ENCODE results near the gene PTX4.

PTX4 gene

DNA sequence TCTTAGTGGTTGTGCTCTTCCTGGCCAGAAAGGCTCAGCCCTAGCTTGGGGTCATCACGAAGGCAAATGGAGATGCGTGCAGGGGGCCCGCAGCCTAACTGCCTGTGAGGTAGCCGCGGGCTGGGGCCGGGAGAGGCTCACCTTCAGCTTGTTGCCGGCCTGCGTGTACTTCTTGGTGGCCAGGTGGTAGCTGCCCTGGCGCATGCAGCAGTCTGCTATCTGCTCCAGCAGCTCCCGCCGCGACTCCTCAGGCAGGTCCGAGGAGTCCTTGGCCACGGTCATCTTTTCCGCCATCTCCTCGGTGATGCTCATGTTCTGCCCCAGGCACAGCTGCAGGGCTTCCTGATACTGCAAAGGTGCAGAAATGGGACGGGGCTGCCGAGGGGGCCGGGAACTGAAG lies 31.7 kb upstream of the PTX4 start:
- no peak overlapping the region for H2AFZ ChIP-seq (ENCODE audit: low read depth, low read length, severe bottlenecking)
- no peaks in the 10 kb centered on the region for H3K79me2 ChIP-seq (ENCODE audit: insufficient read depth, low read length)
- H3F3A ChIP-seq (ENCODE audit: insufficient read depth) = no peaks in the 10 kb centered on the region
- no peaks in the 10 kb centered on the region for H3K9me2 ChIP-seq (replicated peaks; ENCODE audit: insufficient read depth, low read length)
- H3K36me3 ChIP-seq (ENCODE audit: low read length) = no peaks in the 10 kb centered on the region
- no peaks in the 10 kb centered on the region for H3K27me3 ChIP-seq (ENCODE audit: low read length)
- H3K4me2 ChIP-seq (ENCODE audit: low read depth, low read length, poor library complexity, severe bottlenecking) = no peak overlapping the region
- TF ChIP-seq, protein P1, sequence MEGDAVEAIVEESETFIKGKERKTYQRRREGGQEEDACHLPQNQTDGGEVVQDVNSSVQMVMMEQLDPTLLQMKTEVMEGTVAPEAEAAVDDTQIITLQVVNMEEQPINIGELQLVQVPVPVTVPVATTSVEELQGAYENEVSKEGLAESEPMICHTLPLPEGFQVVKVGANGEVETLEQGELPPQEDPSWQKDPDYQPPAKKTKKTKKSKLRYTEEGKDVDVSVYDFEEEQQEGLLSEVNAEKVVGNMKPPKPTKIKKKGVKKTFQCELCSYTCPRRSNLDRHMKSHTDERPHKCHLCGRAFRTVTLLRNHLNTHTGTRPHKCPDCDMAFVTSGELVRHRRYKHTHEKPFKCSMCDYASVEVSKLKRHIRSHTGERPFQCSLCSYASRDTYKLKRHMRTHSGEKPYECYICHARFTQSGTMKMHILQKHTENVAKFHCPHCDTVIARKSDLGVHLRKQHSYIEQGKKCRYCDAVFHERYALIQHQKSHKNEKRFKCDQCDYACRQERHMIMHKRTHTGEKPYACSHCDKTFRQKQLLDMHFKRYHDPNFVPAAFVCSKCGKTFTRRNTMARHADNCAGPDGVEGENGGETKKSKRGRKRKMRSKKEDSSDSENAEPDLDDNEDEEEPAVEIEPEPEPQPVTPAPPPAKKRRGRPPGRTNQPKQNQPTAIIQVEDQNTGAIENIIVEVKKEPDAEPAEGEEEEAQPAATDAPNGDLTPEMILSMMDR (IDR thresholded peaks at IDR 0.05; ENCODE audit: insufficient read depth, low read length, poor library complexity, severe bottlenecking) = no peak
- H3K9me3 ChIP-seq (ENCODE audit: insufficient read depth, low read length) = no peaks in the 10 kb centered on the region
- no peak overlapping the region for H3K9ac ChIP-seq (ENCODE audit: low read length)
- no peak overlapping the region for H3K4me3 ChIP-seq (ENCODE audit: insufficient read depth, low read length, poor library complexity, severe bottlenecking)
- no peaks in the 10 kb centered on the region for H4K20me1 ChIP-seq (ENCODE audit: low read depth, low read length)
- H3K27ac ChIP-seq (ENCODE audit: low read depth, low read length) = no peak overlapping the region

DNA sequence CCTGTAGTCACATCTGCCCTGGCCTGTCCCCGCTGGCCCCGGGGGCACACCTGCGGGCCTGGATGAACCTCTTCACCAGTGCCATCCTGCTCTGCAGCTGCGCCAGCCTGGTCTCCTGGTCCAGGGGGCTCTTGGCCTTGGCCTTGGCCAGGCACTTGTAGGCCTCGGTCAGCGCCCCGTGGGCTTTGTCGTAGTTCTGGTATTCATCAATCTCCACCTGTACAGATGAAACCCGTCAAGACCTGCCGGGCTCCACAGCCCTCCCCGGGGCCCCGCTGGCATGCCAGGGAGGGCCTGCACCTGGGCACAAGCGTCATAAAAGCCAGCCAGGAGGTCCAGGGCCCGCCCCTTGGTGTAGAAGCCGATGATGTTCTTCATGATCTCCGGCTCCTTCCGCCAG lies 31.1 kb upstream of the PTX4 start:
- H3K79me2 ChIP-seq (ENCODE audit: insufficient read depth, low read length) = no peaks in the 10 kb centered on the region
- H2AFZ ChIP-seq (ENCODE audit: low read depth, low read length, severe bottlenecking) = no peak overlapping the region
- no peak overlapping the region for H3K9ac ChIP-seq (ENCODE audit: low read length)
- no peaks in the 10 kb centered on the region for H3K9me3 ChIP-seq (ENCODE audit: insufficient read depth, low read length)
- H3K36me3 ChIP-seq (ENCODE audit: low read length) = no peaks in the 10 kb centered on the region
- no peaks in the 10 kb centered on the region for H3K27me3 ChIP-seq (ENCODE audit: low read length)
- H3K4me3 ChIP-seq (ENCODE audit: insufficient read depth, low read length, poor library complexity, severe bottlenecking) = no peak overlapping the region
- H3K9me2 ChIP-seq (replicated peaks; ENCODE audit: insufficient read depth, low read length) = no peaks in the 10 kb centered on the region
- H3K27ac ChIP-seq (ENCODE audit: low read depth, low read length) = no peak overlapping the region
- H3K4me2 ChIP-seq (ENCODE audit: low read depth, low read length, poor library complexity, severe bottlenecking) = no peak overlapping the region
- TF ChIP-seq EZH2phosphoT487 (conservative IDR thresholded peaks at IDR 0.05; ENCODE audit: low read length) = no peak
- TF ChIP-seq, protein P1 (IDR thresholded peaks at IDR 0.05; ENCODE audit: insufficient read depth, low read length, poor library complexity, severe bottlenecking) = no peak
- no peaks in the 10 kb centered on the region for H4K20me1 ChIP-seq (ENCODE audit: low read depth, low read length)
- H3F3A ChIP-seq (ENCODE audit: insufficient read depth) = no peaks in the 10 kb centered on the region

DNA sequence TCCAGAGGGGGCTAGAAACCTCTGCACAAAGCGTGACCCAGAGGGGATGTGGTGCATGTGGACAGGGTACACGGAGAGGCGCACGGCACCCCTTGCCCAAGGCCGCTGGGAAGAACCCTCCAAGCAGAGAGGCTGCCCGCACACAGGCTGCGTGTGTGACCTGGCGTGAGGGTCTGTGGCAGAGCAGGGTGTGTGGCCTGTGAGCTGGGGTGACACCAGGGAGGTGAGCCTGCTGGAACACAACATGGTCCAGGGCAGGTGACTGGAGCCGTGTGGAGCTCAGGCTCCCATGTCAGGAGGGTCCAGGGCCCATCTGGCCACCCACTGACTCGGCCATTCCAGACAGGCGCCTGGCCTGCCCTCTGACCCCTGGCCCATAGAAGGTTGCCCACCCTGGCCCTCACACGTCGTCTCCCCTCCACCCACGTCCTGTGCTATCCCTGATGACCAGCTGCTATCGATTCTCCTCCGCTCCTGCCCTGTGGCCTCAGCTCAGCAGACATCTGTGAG lies 29.9 kb upstream of the PTX4 start:
- H3K27ac ChIP-seq (ENCODE audit: low read depth, low read length) = no peak overlapping the region
- H3K27me3 ChIP-seq (ENCODE audit: low read length) = no peaks in the 10 kb centered on the region
- no peaks in the 10 kb centered on the region for H3K9me2 ChIP-seq (replicated peaks; ENCODE audit: insufficient read depth, low read length)
- no peaks in the 10 kb centered on the region for H3K36me3 ChIP-seq (ENCODE audit: low read length)
- no peaks in the 10 kb centered on the region for H4K20me1 ChIP-seq (ENCODE audit: low read depth, low read length)
- no peak overlapping the region for H3K9ac ChIP-seq (ENCODE audit: low read length)
- no peaks in the 10 kb centered on the region for H3K9me3 ChIP-seq (ENCODE audit: insufficient read depth, low read length)
- no peak overlapping the region for H2AFZ ChIP-seq (ENCODE audit: low read depth, low read length, severe bottlenecking)
- TF ChIP-seq, protein P1 (IDR thresholded peaks at IDR 0.05; ENCODE audit: insufficient read depth, low read length, poor library complexity, severe bottlenecking) = no peak
- no peak for TF ChIP-seq EZH2phosphoT487 (conservative IDR thresholded peaks at IDR 0.05; ENCODE audit: low read length)
- H3K79me2 ChIP-seq (ENCODE audit: insufficient read depth, low read length) = no peaks in the 10 kb centered on the region
- H3K4me3 ChIP-seq (ENCODE audit: insufficient read depth, low read length, poor library complexity, severe bottlenecking) = no peak overlapping the region
- H3K4me2 ChIP-seq (ENCODE audit: low read depth, low read length, poor library complexity, severe bottlenecking) = no peak overlapping the region
- H3F3A ChIP-seq (ENCODE audit: insufficient read depth) = no peaks in the 10 kb centered on the region

Data from SU-DHL-6 (cell line).